SK-N-SH treated with all-trans-retinoic acid at 6 μM for 48 hours (cell line): ENCODE data around the gene PHACTR3.

ENCODE experiments used
- ATAC-seq: fragments of 200-7000 bp; cut with Tn5 transposase; 3 replicates; pipeline ENCODE4 v1.9.1; 2020; ENCODE audit warnings: mild to moderate bottlenecking, moderate library complexity
- BACH2 ChIP-seq: fragments of 250-450 bp; sonication (Bioruptor Pico); IDR thresholded peaks from 2 replicates; pipeline ENCODE4 v1.9.0; 2021; ENCODE audit warnings: mild to moderate bottlenecking, borderline replicate concordance
- CSDC2 ChIP-seq: fragments of 250-450 bp; sonication (Bioruptor Pico); IDR thresholded peaks from 2 replicates; pipeline ENCODE4 v1.5.0; 2020; ENCODE audit warnings: mild to moderate bottlenecking, moderate library complexity
- ESRRG ChIP-seq: fragments of 250-450 bp; sonication (Bioruptor Pico); IDR thresholded peaks from 2 replicates; pipeline ENCODE4 v1.6.1; 2021; ENCODE audit warnings: mild to moderate bottlenecking
- GLIS3 ChIP-seq: fragments of 250-450 bp; sonication (Bioruptor Pico); IDR thresholded peaks from 2 replicates; pipeline ENCODE4 v1.5.0; 2020; ENCODE audit warnings: mild to moderate bottlenecking, moderate library complexity
- ISL1 ChIP-seq: fragments of 250-450 bp; sonication (Bioruptor Pico); IDR thresholded peaks from 2 replicates; pipeline ENCODE4 v2.1.2; 2022; ENCODE audit warnings: mild to moderate bottlenecking, moderate library complexity
- PPARA ChIP-seq: fragments of 250-450 bp; sonication (Bioruptor Pico); IDR thresholded peaks from 2 replicates; pipeline ENCODE4 v1.5.0; 2020; ENCODE audit warnings: mild to moderate bottlenecking, borderline replicate concordance
- RARB ChIP-seq: fragments of 250-450 bp; sonication (Bioruptor Pico); IDR thresholded peaks from 2 replicates; pipeline ENCODE4 v1.8.0; 2021; ENCODE audit warnings: mild to moderate bottlenecking, moderate library complexity
- SNAI2 ChIP-seq: fragments of 250-450 bp; sonication (Bioruptor Pico); IDR thresholded peaks from 2 replicates; pipeline ENCODE4 v1.5.0; 2020; ENCODE audit warnings: mild to moderate bottlenecking, moderate library complexity
- TCF4 ChIP-seq: fragments of 250-450 bp; sonication (Bioruptor Pico); IDR thresholded peaks from 2 replicates; pipeline ENCODE4 v1.8.0; 2021; ENCODE audit warnings: mild to moderate bottlenecking, moderate library complexity, borderline replicate concordance
- TOX ChIP-seq: fragments of 250-450 bp; sonication (Bioruptor Pico); IDR thresholded peaks from 2 replicates; pipeline ENCODE4 v1.8.0; 2021; ENCODE audit warnings: mild to moderate bottlenecking, moderate library complexity, borderline replicate concordance
- ZC3H10 ChIP-seq: fragments of 250-450 bp; sonication (Bioruptor Pico); IDR thresholded peaks from 2 replicates; pipeline ENCODE4 v1.5.1; 2021; ENCODE audit warnings: mild to moderate bottlenecking, moderate library complexity
- ZFP3 ChIP-seq: fragments of 250-450 bp; sonication (Bioruptor Pico); IDR thresholded peaks from 2 replicates; pipeline ENCODE4 v1.5.0; 2020; ENCODE audit warnings: mild to moderate bottlenecking, moderate library complexity
- ZNF565 ChIP-seq: fragments of 450-650 bp; formaldehyde crosslinking; conservative IDR thresholded peaks from 2 replicates; pipeline ENCODE4 v1.5.0; 2020; ENCODE audit warnings: low read depth, mild to moderate bottlenecking, moderate library complexity
- ZNF70 ChIP-seq: fragments of 450-650 bp; formaldehyde crosslinking; IDR thresholded peaks from 2 replicates; pipeline ENCODE4 v1.5.0; 2020; ENCODE audit warnings: mild to moderate bottlenecking, moderate library complexity
- TF ChIP-seq, protein P1 (sequence below): fragments of 250-450 bp; sonication (Bioruptor Pico); IDR thresholded peaks from 2 replicates; pipeline ENCODE4 v1.5.1; 2020; ENCODE audit warnings: low read depth, mild to moderate bottlenecking, moderate library complexity
- TF ChIP-seq, protein P2 (sequence below): fragments of 250-450 bp; sonication (Bioruptor Pico); IDR thresholded peaks from 2 replicates; pipeline ENCODE4 v1.8.0; 2020; ENCODE audit warnings: mild to moderate bottlenecking, moderate library complexity, borderline replicate concordance
- TF ChIP-seq, protein P3 (sequence below): fragments of 250-450 bp; sonication (Bioruptor Pico); IDR thresholded peaks from 2 replicates; pipeline ENCODE4 v1.5.0; 2020; ENCODE audit warnings: mild to moderate bottlenecking, moderate library complexity

PHACTR3 gene

DNA sequence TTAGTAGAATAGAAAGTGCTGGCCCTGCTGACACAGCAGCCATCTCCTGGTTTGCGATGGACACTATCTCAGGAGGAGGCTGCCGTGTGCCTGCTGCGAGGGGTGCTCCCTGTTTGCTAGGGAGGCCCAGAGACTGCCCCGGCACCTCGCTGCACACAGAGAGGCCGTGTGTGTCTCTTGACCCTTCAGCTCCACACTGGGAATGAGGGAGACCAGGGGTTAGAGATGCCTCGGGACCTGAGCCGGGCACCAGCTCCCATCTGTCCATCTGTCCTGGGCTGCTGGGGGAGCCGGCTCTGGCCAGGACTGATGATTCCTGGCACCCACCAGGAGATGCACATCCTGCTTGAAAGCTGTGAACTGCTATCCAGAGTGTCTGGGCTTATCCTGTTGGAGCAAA is 18.2 kb downstream of the PHACTR3 start:
- no peak for ATAC-seq
- TF ChIP-seq ZFP3 (CRISPR knock-in tag) (no peak), PPARA (no peak), CSDC2 (CRISPR knock-in tag) (no peak), GLIS3 (CRISPR knock-in tag) (no peak)

DNA sequence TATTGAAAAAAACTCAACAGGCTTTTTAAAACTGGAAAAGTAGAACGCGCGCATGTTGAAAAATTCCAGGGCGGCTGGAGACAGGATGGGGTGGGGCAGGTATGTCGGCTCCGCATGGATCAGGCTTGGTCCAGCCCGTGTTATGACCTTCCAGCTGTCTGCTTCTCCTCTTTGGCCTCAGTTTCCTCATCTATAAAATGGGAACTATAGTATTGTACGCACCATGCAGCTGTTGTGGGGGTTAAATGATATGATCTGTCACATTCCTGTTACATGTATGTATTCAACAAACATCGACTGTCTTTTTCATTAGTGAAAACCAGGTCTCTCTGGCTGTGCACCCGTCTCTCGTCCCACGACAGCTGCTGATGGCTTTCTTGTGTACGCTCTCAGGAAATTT is 18.8 kb downstream of the PHACTR3 start:
- ATAC-seq = no peak
- TF ChIP-seq CSDC2 (CRISPR knock-in tag) = no peak
- TF ChIP-seq ZFP3 (CRISPR knock-in tag) = no peak
- TF ChIP-seq, protein P1, sequence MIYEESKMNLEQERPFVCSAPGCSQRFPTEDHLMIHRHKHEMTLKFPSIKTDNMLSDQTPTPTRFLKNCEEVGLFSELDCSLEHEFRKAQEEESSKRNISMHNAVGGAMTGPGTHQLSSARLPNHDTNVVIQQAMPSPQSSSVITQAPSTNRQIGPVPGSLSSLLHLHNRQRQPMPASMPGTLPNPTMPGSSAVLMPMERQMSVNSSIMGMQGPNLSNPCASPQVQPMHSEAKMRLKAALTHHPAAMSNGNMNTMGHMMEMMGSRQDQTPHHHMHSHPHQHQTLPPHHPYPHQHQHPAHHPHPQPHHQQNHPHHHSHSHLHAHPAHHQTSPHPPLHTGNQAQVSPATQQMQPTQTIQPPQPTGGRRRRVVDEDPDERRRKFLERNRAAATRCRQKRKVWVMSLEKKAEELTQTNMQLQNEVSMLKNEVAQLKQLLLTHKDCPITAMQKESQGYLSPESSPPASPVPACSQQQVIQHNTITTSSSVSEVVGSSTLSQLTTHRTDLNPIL (CRISPR knock-in tag) = no peak
- TF ChIP-seq ISL1 (CRISPR knock-in tag) = no peak
- TF ChIP-seq, protein P2, sequence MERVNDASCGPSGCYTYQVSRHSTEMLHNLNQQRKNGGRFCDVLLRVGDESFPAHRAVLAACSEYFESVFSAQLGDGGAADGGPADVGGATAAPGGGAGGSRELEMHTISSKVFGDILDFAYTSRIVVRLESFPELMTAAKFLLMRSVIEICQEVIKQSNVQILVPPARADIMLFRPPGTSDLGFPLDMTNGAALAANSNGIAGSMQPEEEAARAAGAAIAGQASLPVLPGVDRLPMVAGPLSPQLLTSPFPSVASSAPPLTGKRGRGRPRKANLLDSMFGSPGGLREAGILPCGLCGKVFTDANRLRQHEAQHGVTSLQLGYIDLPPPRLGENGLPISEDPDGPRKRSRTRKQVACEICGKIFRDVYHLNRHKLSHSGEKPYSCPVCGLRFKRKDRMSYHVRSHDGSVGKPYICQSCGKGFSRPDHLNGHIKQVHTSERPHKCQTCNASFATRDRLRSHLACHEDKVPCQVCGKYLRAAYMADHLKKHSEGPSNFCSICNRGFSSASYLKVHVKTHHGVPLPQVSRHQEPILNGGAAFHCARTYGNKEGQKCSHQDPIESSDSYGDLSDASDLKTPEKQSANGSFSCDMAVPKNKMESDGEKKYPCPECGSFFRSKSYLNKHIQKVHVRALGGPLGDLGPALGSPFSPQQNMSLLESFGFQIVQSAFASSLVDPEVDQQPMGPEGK (CRISPR knock-in tag) = no peak
- TF ChIP-seq ZNF70 = no peak
- no peak for TF ChIP-seq ZC3H10 (CRISPR knock-in tag)
- no peak for TF ChIP-seq ZNF565 (CRISPR knock-in tag)
- no peak for TF ChIP-seq TCF4 (CRISPR knock-in tag)
- no peak for TF ChIP-seq ESRRG (CRISPR knock-in tag)
- TF ChIP-seq, protein P3, sequence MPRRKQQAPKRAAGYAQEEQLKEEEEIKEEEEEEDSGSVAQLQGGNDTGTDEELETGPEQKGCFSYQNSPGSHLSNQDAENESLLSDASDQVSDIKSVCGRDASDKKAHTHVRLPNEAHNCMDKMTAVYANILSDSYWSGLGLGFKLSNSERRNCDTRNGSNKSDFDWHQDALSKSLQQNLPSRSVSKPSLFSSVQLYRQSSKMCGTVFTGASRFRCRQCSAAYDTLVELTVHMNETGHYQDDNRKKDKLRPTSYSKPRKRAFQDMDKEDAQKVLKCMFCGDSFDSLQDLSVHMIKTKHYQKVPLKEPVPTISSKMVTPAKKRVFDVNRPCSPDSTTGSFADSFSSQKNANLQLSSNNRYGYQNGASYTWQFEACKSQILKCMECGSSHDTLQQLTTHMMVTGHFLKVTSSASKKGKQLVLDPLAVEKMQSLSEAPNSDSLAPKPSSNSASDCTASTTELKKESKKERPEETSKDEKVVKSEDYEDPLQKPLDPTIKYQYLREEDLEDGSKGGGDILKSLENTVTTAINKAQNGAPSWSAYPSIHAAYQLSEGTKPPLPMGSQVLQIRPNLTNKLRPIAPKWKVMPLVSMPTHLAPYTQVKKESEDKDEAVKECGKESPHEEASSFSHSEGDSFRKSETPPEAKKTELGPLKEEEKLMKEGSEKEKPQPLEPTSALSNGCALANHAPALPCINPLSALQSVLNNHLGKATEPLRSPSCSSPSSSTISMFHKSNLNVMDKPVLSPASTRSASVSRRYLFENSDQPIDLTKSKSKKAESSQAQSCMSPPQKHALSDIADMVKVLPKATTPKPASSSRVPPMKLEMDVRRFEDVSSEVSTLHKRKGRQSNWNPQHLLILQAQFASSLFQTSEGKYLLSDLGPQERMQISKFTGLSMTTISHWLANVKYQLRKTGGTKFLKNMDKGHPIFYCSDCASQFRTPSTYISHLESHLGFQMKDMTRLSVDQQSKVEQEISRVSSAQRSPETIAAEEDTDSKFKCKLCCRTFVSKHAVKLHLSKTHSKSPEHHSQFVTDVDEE (CRISPR knock-in tag) = no peak

DNA sequence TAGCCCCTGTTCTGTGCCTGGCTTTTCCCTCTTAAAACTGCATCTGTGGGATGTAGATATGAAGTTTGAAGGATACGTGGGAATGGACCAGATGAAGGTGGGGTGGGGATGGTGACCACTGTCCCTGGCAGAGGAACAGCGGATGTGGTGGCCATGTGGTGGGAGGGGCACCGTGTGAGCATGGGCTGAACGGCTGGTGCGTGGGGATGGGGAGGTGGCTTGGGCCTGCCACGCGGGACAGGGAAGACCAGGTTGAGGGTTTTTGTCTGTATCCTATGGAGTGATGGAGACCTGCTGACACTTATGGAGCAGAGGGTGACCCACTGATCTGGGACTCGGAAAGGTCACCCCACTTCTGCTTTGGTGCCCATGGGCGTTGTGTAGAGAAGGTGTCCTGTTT is 19.2 kb downstream of the PHACTR3 start:
- no peak for ATAC-seq
- TF ChIP-seq ZC3H10 (CRISPR knock-in tag) (no peak), PPARA (no peak), ESRRG (CRISPR knock-in tag) (no peak), GLIS3 (CRISPR knock-in tag) (no peak), ZNF565 (CRISPR knock-in tag) (no peak)
- TF ChIP-seq, protein P2 (CRISPR knock-in tag) = no peak

DNA sequence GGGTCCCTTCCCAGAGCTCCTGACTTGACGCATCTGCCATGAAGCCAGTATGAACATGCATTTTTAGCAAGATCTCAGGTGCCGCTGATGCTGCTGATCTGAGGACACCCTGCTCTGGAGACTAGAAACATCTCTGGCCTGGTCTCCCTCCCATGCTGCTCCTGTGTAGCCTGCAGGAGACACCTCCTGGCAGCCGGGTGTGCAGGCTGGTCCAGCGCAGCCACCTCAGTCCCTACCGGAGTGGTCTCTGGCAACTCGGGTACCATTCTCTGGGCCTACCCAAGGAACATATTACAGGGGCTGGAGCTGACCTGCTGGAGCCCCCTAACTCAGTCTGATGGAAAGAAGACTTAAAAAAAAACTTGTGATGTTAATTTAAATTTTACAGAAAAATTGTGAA is 20.1 kb downstream of the PHACTR3 start:
- ATAC-seq = no peak
- TF ChIP-seq ZNF70 (no peak), ZFP3 (CRISPR knock-in tag) (no peak)

DNA sequence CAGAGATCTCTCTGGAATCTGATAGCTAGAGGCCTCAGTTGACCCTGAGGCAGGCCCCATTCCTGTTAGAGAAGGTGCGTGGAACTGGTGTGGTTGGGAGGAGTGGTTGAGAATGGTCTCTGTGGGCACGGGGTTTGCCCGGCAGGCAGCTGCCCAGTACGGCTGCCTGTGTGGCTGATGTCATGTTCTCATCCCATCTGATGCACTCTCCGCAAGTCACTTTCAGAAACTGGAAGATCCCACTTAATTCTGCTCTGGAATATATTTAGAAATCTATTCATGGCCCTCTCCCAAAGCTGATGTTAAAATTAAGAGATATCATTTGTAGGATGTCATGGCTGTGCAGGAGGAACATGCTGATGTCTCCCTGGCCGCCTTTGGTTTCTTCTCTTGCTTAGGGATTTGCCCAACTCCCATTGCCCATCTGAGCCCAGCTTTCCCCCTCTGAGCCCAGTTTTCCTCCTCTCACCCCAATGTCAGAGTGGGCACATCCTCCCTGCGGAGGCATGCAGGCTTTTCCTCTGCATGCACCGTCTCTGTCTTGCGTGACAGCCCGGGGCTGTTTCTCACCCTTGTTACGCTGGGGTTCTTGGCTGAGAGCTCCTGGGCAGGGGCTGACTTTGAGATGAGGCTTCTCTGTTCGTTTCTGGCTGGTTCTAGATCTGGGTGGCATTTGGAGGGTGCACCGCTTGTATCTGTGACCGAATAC is 21.0 kb downstream of the PHACTR3 start:
- ATAC-seq = no peak

More for the DNA sequence above, 21.0 kb downstream of the PHACTR3 start:
- TF ChIP-seq TOX (no peak), TCF4 (CRISPR knock-in tag) (no peak), ISL1 (CRISPR knock-in tag) (no peak), RARB (no peak), SNAI2 (CRISPR knock-in tag) (no peak), BACH2 (CRISPR knock-in tag) (no peak)
- TF ChIP-seq, protein P1 (CRISPR knock-in tag) = no peak
